NB4 (cell line): Measurements from ENCODE around the gene MARK3.

ENCODE experiments used
- POLR2A ChIP-seq: IDR thresholded peaks from 2 replicates; pipeline ENCODE4 v1.6.1; 2011; ENCODE audit warnings: mild to moderate bottlenecking; ENCODE audit not compliant: insufficient read length; ENCODE audit errors: extremely low read depth
- TF ChIP-seq, protein P1 (sequence below): IDR thresholded peaks from one replicate; pipeline ENCODE4 v1.5.1; 2012; ENCODE audit warnings: low read depth, low read length
- TF ChIP-seq, protein P2 (sequence below): IDR thresholded peaks from 2 replicates; pipeline ENCODE4 v1.6.1; 2011; ENCODE audit warnings: low read depth, low read length

DNA sequence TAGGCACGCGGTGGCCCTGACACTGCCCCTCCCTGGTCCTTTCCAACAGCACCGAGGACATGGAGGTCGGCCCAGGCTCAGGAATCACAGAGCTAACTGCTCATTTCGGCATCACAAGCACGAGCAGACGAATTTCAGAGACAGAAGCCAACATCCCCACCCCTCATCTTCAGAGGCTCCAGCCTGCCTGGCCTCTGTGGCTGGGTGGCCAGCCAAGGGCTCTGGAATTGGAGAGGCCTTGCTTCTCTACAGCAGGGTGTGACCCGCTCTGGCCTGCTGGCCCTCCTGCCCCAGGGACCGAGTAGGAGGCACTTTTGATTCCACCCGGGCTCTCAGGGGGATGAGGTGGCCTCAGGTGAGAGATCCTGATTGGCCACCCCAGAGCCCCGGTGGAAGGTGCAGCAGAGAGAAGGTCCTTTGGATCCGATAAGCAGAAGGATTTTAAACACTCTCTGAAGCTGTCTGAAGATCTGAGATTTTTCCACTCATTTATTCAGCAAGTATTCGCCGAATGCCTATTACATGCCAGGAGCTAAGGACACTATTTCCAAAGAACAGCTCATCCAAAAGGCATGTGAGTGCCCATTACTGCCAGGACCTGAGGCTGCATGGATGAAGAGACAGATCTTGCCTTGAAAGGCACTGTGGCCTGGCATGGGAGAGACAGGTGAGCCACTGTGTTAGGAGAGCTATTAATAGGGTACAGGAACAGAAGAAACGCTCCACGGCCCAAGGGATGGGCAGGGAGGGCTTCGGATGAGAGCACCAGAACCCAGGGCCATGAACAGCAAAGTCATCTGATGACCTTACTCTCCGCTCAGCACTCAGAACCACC, 167.0 kb downstream of the MARK3 start:
- TF ChIP-seq, protein P1, sequence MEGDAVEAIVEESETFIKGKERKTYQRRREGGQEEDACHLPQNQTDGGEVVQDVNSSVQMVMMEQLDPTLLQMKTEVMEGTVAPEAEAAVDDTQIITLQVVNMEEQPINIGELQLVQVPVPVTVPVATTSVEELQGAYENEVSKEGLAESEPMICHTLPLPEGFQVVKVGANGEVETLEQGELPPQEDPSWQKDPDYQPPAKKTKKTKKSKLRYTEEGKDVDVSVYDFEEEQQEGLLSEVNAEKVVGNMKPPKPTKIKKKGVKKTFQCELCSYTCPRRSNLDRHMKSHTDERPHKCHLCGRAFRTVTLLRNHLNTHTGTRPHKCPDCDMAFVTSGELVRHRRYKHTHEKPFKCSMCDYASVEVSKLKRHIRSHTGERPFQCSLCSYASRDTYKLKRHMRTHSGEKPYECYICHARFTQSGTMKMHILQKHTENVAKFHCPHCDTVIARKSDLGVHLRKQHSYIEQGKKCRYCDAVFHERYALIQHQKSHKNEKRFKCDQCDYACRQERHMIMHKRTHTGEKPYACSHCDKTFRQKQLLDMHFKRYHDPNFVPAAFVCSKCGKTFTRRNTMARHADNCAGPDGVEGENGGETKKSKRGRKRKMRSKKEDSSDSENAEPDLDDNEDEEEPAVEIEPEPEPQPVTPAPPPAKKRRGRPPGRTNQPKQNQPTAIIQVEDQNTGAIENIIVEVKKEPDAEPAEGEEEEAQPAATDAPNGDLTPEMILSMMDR = no peak
- no peak for TF ChIP-seq POLR2A
- TF ChIP-seq, protein P2, sequence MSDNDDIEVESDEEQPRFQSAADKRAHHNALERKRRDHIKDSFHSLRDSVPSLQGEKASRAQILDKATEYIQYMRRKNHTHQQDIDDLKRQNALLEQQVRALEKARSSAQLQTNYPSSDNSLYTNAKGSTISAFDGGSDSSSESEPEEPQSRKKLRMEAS = no peak
